HepG2 (cell line): Measurements from ENCODE around the gene GJD3. TPM values are rescaled to one million over a fixed set of nuclear protein-coding genes. Genes with fewer than 3 reads are reported as not detected.
A peak's percentile ranks its signal among the peaks of the same experiment; 100 is the strongest.

Experiments
- BRCA1 ChIP-seq: sonication (generic); formaldehyde crosslinking; IDR thresholded peaks from 2 replicates; pipeline ENCODE4 v1.4.0; 2020; ENCODE audit warnings: missing genetic modification reagents
- DPF2 ChIP-seq: sonication (generic); formaldehyde crosslinking; IDR thresholded peaks from 2 replicates; pipeline ENCODE4 v1.4.0; 2020; ENCODE audit warnings: mild to moderate bottlenecking, low read depth, missing genetic modification reagents, borderline replicate concordance
- EP300 ChIP-seq, 3 experiments: sonication (generic) in 1 of 3; formaldehyde crosslinking in 1 of 3; IDR thresholded peaks; 2 replicates each; pipeline versions ENCODE4 v1.5.1 to v1.6.1; 2011 to 2020; ENCODE audit warnings: low read depth in 2 of 3, low read length in 2 of 3, borderline replicate concordance in 1 of 3, improper control_type of control experiment in 1 of 3, mild to moderate bottlenecking in 1 of 3, missing genetic modification reagents in 1 of 3, moderate library complexity in 1 of 3
- FOXA3 ChIP-seq: IDR thresholded peaks from 2 replicates; pipeline ENCODE4 v1.6.1; 2016; ENCODE audit warnings: missing genetic modification reagents, missing compliant biosample characterization
- FOXO1 ChIP-seq: sonication (generic); formaldehyde crosslinking; IDR thresholded peaks from 2 replicates; pipeline ENCODE4 v1.4.0; 2020; ENCODE audit warnings: missing genetic modification reagents
- HNRNPL ChIP-seq: fragments of 200-400 bp; formaldehyde crosslinking; IDR thresholded peaks from 2 replicates; pipeline ENCODE4 v1.6.1; 2017; ENCODE audit warnings: mild to moderate bottlenecking, low read depth, low read length
- KDM4B ChIP-seq: sonication (generic); formaldehyde crosslinking; IDR thresholded peaks from 2 replicates; pipeline ENCODE4 v1.4.0; 2020; ENCODE audit warnings: missing genetic modification reagents
- MAFG ChIP-seq: sonication (generic); formaldehyde crosslinking; IDR thresholded peaks from 2 replicates; pipeline ENCODE4 v1.5.1; 2020; ENCODE audit warnings: mild to moderate bottlenecking, missing genetic modification reagents
- NR2F6 ChIP-seq, 2 experiments: IDR thresholded peaks; 2 replicates each; pipeline ENCODE4 v1.6.1; 2016; ENCODE audit warnings: antibody characterized with exemption in 1 of 2, mild to moderate bottlenecking in 1 of 2
- POLR2G ChIP-seq: fragments of 200-400 bp; formaldehyde crosslinking; IDR thresholded peaks from 2 replicates; pipeline ENCODE4 v1.6.1; 2018; ENCODE audit warnings: mild to moderate bottlenecking, low read depth, low read length, moderate library complexity
- PRMT3 ChIP-seq: sonication (generic); formaldehyde crosslinking; IDR thresholded peaks from 2 replicates; pipeline ENCODE4 v1.8.1; 2022; ENCODE audit warnings: low read depth, mild to moderate bottlenecking, moderate library complexity, missing genetic modification reagents, borderline replicate concordance
- RNF2 ChIP-seq: fragments of 450-650 bp; conservative IDR thresholded peaks from 2 replicates; pipeline ENCODE4 v1.6.1; 2016; ENCODE audit warnings: low read depth
- SIN3B ChIP-seq: fragments of 150-350 bp; IDR thresholded peaks from 2 replicates; pipeline ENCODE4 v1.6.1; 2014; ENCODE audit warnings: low read length
- SP5 ChIP-seq: IDR thresholded peaks from 2 replicates; pipeline ENCODE4 v1.6.1; 2016; ENCODE audit warnings: low read depth, borderline replicate concordance
- TP53 ChIP-seq: sonication (generic); formaldehyde crosslinking; conservative IDR thresholded peaks from 2 replicates; pipeline ENCODE4 v1.4.0; 2020; ENCODE audit warnings: missing genetic modification reagents
- ZNF143 ChIP-seq: sonication (generic); formaldehyde crosslinking; IDR thresholded peaks from 2 replicates; pipeline ENCODE4 v1.4.0; 2020; ENCODE audit warnings: missing genetic modification reagents
- ZNF317 ChIP-seq: sonication (generic); formaldehyde crosslinking; IDR thresholded peaks from 2 replicates; pipeline ENCODE4 v1.5.0; 2020; ENCODE audit warnings: mild to moderate bottlenecking, missing genetic modification reagents
- ZNF552 ChIP-seq: sonication (generic); formaldehyde crosslinking; IDR thresholded peaks from 2 replicates; pipeline ENCODE4 v1.9.0; 2022; ENCODE audit warnings: missing genetic modification reagents, mild to moderate bottlenecking, borderline replicate concordance
- ZNF816 ChIP-seq: sonication (generic); formaldehyde crosslinking; IDR thresholded peaks from 2 replicates; pipeline ENCODE4 v1.8.0; 2022; ENCODE audit warnings: missing genetic modification reagents, mild to moderate bottlenecking, borderline replicate concordance
- ZNF841 ChIP-seq: sonication (generic); formaldehyde crosslinking; IDR thresholded peaks from 2 replicates; pipeline ENCODE4 v1.8.1; 2023; ENCODE audit warnings: missing genetic modification reagents, borderline replicate concordance
- polyA plus RNA-seq, 8 experiments: library from polyadenylated mRNA; depleted of rRNA in 3 of 8; stranded (reverse) in 7 of 8; unstranded in 1 of 8; fragments of >200 nt; fragmentation: Illumina TruSeq in 4 of 8; extraction: Trizol in 4 of 8; gene quantifications; 2 replicates each; pipeline versions ENCODE4 v1.2.1 to v1.2.3, GENCODE V29; 2011 to 2016; ENCODE audit warnings: low read depth in 4 of 8, missing spikeins in 1 of 8, mixed read lengths in 1 of 8; ENCODE audit not compliant: insufficient read depth in 1 of 8
- total RNA-seq, 5 experiments: library from RNA; depleted of rRNA; stranded (reverse); fragments of >200 nt; fragmentation: Illumina TruSeq; extraction: Trizol; gene quantifications; 2 replicates each; pipeline ENCODE4 v1.2.3, GENCODE V29; 2016; ENCODE audit warnings: low read depth in 1 of 5
- TF ChIP-seq, protein P1 (sequence below): IDR thresholded peaks from 2 replicates; pipeline ENCODE4 v1.6.1; 2016; ENCODE audit warnings: low read depth, missing genetic modification reagents, missing compliant biosample characterization
- TF ChIP-seq, protein P2 (sequence below): IDR thresholded peaks from 2 replicates; pipeline ENCODE4 v1.6.1; 2016; ENCODE audit warnings: missing compliant biosample characterization, missing genetic modification reagents, borderline replicate concordance
- TF ChIP-seq, protein P3 (sequence below): sonication (generic); formaldehyde crosslinking; IDR thresholded peaks from 2 replicates; pipeline ENCODE4 v1.4.0; 2020; ENCODE audit warnings: missing genetic modification reagents

Gene GJD3
- total and polyA plus RNA-seq, 2 of the 13 experiments (the other 11 are each of a cell fraction or from before 2014, with no cell fraction given): not detected

DNA sequence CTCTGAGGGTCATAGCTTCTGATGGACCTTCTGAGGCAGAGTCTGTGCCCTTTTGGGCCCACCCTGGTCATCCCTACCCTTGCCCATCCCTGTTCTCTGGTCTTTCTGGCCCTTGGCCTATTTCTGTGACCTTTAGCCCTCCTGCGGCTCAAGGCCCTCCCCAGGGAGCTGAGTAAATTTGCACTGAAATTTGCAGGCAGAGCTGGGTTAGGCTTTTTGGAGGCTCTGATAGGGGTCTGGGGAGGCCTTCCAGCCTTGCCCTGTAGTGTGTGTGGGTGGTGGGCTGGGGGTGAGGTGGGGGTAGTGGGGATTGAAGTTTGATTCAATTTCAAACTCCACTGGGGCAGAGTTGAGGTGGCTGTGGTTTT lies 37.7 kb downstream of the GJD3 start (continued):
- TF ChIP-seq DPF2 (CRISPR knock-in tag): peak; percentile 16; the same call in 1 of the 2 replicates
- TF ChIP-seq TP53 (CRISPR knock-in tag): no peak
- no peak for TF ChIP-seq FOXO1 (CRISPR knock-in tag)
- no peak for TF ChIP-seq BRCA1 (CRISPR knock-in tag)
- TF ChIP-seq NR2F6 (IDR thresholded peaks at IDR 0.05): peak; percentile 88
- peak; percentile 93 for TF ChIP-seq NR2F6 (CRISPR knock-in tag; IDR thresholded peaks at IDR 0.05)
- TF ChIP-seq, protein P1, sequence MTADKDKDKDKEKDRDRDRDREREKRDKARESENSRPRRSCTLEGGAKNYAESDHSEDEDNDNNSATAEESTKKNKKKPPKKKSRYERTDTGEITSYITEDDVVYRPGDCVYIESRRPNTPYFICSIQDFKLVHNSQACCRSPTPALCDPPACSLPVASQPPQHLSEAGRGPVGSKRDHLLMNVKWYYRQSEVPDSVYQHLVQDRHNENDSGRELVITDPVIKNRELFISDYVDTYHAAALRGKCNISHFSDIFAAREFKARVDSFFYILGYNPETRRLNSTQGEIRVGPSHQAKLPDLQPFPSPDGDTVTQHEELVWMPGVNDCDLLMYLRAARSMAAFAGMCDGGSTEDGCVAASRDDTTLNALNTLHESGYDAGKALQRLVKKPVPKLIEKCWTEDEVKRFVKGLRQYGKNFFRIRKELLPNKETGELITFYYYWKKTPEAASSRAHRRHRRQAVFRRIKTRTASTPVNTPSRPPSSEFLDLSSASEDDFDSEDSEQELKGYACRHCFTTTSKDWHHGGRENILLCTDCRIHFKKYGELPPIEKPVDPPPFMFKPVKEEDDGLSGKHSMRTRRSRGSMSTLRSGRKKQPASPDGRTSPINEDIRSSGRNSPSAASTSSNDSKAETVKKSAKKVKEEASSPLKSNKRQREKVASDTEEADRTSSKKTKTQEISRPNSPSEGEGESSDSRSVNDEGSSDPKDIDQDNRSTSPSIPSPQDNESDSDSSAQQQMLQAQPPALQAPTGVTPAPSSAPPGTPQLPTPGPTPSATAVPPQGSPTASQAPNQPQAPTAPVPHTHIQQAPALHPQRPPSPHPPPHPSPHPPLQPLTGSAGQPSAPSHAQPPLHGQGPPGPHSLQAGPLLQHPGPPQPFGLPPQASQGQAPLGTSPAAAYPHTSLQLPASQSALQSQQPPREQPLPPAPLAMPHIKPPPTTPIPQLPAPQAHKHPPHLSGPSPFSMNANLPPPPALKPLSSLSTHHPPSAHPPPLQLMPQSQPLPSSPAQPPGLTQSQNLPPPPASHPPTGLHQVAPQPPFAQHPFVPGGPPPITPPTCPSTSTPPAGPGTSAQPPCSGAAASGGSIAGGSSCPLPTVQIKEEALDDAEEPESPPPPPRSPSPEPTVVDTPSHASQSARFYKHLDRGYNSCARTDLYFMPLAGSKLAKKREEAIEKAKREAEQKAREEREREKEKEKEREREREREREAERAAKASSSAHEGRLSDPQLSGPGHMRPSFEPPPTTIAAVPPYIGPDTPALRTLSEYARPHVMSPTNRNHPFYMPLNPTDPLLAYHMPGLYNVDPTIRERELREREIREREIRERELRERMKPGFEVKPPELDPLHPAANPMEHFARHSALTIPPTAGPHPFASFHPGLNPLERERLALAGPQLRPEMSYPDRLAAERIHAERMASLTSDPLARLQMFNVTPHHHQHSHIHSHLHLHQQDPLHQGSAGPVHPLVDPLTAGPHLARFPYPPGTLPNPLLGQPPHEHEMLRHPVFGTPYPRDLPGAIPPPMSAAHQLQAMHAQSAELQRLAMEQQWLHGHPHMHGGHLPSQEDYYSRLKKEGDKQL (CRISPR knock-in tag): 0 out of 2 replicates have a peak, but pooled peaks have one; percentile 46
- no peak for TF ChIP-seq ZNF552 (CRISPR knock-in tag)
- 0 out of 2 replicates have a peak, but pooled peaks have one; percentile 9 for TF ChIP-seq FOXA3 (CRISPR knock-in tag)
- no peak for TF ChIP-seq POLR2G
- no peak for TF ChIP-seq KDM4B (CRISPR knock-in tag)
- TF ChIP-seq, protein P2, sequence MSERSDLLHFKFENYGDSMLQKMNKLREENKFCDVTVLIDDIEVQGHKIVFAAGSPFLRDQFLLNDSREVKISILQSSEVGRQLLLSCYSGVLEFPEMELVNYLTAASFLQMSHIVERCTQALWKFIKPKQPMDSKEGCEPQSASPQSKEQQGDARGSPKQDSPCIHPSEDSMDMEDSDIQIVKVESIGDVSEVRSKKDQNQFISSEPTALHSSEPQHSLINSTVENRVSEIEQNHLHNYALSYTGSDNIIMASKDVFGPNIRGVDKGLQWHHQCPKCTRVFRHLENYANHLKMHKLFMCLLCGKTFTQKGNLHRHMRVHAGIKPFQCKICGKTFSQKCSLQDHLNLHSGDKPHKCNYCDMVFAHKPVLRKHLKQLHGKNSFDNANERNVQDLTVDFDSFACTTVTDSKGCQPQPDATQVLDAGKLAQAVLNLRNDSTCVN: no peak
- TF ChIP-seq ZNF841 (CRISPR knock-in tag): no peak
- TF ChIP-seq MAFG: no peak
- no peak for TF ChIP-seq ZNF143 (CRISPR knock-in tag)
- TF ChIP-seq PRMT3 (CRISPR knock-in tag): no peak
- peak; percentile 83; the same call in 1 of the 2 replicates for TF ChIP-seq HNRNPL
- no peak for TF ChIP-seq ZNF816 (CRISPR knock-in tag)
- TF ChIP-seq SP5 (CRISPR knock-in tag): peak; percentile 71
- TF ChIP-seq, protein P3, sequence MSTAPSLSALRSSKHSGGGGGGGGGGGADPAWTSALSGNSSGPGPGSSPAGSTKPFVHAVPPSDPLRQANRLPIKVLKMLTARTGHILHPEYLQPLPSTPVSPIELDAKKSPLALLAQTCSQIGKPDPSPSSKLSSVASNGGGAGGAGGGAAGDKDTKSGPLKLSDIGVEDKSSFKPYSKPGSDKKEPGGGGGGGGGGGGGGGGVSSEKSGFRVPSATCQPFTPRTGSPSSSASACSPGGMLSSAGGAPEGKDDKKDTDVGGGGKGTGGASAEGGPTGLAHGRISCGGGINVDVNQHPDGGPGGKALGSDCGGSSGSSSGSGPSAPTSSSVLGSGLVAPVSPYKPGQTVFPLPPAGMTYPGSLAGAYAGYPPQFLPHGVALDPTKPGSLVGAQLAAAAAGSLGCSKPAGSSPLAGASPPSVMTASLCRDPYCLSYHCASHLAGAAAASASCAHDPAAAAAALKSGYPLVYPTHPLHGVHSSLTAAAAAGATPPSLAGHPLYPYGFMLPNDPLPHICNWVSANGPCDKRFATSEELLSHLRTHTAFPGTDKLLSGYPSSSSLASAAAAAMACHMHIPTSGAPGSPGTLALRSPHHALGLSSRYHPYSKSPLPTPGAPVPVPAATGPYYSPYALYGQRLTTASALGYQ (CRISPR knock-in tag): no peak
- no peak for TF ChIP-seq RNF2
- TF ChIP-seq ZNF317 (CRISPR knock-in tag): 0 out of 2 replicates have a peak, but pooled peaks have one; percentile 15
- TF ChIP-seq SIN3B: no peak
- TF ChIP-seq EP300 (IDR thresholded peaks at IDR 0.05; ENCODE audit: low read depth in 2 of 2, low read length in 2 of 2): 0 out of 4 replicates have a peak, but pooled peaks of 1 of the 2 experiments have one; percentile 31
- no peak for TF ChIP-seq EP300 (CRISPR knock-in tag; IDR thresholded peaks at IDR 0.05; ENCODE audit: borderline replicate concordance)
